CD4-positive, alpha-beta T cell treated with Interferon alpha-2 for 1 hour (primary cell): ENCODE measurements around the gene SDHA.

Source experiments
- DNase-seq, 2 donors: peaks; one replicate each; pipeline ENCODE4 v3.0.0-alpha.2; 2020 to 2022

Gene SDHA

DNA sequence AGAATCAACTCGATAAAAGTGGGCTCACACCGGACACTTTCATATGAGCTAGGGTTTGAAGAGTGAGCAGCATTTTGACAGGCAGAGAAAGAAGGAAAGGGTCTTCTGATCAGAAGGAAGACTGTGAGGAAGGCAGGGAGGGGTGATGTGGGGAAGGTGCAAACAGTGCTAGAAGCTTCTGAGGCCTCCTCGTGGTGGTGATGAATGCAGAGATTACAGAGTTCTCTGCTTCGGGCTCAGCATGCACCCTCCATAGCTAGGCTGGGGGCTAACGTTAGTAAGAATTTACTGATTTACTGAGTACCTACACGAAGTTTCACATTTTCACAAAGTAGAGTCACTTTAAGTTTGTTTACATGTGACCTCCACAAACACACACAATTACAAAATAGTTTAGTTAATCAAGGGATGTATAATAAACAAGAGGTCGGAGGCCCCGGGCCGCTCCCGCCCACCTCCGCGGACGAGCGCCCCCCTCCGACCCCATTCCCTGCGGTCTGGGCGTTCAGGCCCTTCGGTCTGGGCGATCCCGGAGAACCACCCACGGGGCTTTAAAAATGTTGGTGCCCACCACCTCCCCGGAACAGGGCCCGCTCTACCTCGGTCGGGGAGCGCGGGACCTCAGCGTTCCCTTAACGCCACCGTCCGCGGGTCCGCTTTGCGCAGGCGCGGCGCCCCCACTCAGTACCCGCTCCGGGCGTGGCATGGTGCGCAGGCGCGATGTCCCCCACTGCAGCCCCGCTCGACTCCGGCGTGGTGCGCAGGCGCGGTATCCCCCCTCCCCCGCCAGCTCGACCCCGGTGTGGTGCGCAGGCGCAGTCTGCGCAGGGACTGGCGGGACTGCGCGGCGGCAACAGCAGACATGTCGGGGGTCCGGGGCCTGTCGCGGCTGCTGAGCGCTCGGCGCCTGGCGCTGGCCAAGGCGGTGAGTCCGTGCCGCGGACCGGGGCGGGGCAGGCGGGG, at the start of gene SDHA, which contains the start of gene CCDC127:
Gene SDHA (plus strand): TSS at position 827 of the 963 bp plus-strand sequence. CDS start 36 bp downstream, at position 863.
Gene CCDC127 (minus strand): TSS at position 660 of the 963 bp plus-strand sequence. CDS start 1,304 bp downstream, outside the sequence.
- DNase-seq: peak; percentile 98

DNA sequence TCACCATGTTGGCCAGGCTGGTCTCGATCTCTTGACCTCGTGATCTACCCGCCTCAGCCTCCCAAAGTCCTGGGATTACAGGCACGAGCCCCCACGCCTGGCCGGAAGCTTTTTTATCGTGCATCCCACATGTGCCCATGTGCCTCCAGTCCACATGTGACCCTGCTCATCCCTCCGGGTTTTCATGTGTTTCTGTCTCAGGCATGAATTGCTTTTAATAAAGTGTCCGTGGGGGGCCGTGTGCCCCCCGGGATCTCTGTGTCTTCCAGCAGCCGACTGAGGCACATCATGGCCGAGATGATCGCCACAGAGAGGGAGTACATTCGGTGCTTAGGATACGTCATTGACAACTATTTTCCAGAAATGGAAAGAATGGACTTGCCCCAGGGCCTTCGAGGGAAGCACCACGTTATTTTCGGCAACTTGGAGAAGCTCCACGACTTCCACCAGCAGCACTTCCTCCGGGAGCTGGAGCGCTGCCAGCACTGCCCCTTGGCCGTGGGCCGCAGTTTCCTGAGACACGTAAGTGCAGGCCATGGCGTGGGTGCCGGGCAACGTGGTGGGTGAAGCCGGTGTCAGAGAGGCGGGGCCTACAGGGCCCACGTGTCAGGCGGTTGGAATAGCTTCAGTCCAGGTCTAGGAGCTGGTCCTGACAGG, 48.9 kb upstream of the SDHA start:
- DNase-seq: no peak

DNA sequence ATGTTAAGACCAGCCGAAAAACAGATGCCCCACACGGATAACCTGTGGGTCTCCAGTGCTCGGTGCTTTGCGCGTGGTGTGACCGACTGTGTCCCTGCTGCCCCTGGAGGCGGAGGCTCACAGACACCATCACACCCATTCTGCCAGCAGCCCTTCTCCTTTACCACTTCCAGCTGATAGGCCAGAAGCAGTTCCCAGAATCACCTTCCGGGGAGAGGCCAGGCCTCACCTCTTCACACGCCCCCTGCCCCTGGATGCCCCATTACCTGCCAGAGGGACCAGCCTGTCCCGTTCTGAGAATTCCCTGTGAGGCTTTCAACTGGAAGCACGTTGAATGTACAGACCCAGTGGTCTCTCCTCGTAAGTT, 48.4 kb upstream of the SDHA start:
- no peak for DNase-seq

- DNase-seq: no peak
These were observed 46.9 kb upstream of the SDHA start for GRCh38 chr5:170971-171800.

GRCh38 chr5:171801-172331, 46.3 kb upstream of the SDHA start:
- DNase-seq: no peak

- DNase-seq: no peak
These were observed 45.7 kb upstream of the SDHA start for GRCh38 chr5:172421-172820.

- no peak for DNase-seq
These were observed 45.3 kb upstream of the SDHA start for GRCh38 chr5:172841-173251.

DNA sequence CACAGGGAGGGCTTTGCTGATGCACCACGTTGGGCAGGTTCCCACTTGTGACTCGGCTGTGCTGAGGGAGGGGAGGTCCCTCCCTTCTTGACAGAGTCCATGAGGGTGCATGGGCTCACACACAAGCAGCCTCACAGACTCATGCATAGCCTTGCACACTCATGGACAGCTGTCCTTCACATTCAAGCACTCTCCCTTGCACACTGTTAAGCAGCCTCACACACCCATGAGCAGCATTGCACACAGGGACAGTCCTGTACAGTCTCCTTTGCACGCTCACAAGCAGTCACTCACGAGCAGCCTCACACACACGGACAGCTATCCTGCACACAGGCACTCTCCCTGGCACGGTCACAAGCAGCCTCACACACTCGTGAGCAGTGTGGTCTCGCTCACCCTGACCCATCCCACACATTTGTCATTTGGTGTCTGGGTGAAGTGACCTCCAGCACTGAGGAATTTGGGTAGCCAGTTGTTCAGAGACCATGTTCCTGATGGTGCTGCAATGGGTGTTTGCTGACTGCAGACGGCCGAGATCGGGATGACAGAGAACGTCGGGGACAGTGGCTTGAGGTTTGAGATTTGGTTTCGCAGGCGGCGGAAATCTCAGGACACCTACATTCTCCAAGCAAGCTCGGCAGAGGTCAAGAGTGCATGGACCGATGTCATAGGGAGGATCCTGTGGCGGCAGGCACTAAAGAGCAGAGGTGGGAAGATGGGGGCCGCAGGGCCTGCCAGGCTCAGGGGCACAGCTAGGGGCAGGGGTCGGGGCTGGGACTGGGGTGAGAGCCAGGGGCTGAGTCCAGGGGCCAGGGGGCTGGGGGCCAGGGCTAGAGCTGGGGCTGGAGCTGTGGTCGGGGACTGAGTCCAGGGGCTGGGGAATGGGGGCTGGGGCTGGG, 44.5 kb upstream of the SDHA start:
- no peak for DNase-seq

GRCh38 chr5:174291-174600, 43.9 kb upstream of the SDHA start:
- no peak for DNase-seq

DNA sequence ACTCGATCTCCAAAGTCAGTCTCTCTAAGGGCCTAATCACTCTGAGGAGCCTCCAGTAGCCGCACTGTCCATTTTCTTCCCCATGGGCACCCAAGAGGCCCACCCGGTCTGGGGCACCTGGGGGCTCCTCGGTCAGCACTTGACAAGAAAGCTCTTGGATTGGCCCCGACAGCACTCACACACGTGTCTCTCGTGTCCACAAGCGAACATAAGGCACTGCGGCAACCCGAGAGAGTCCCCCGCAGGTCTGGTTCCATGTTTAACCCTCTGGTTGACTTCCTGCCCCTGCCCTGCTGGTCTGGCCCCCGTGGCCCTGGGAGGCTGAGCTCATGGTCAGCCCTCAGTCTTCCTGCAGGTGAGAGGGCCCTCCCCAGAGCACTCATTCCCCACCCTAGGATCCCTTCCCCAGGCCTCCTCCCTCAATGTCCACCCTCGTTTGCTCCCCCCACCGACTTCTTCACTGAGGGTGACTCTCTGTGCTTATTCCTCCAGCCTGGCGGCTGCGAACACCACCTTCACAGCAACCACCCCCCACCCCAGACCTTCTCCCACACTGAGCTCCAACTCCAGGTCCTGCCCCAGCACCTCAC, 43.1 kb upstream of the SDHA start:
- DNase-seq: no peak

DNA sequence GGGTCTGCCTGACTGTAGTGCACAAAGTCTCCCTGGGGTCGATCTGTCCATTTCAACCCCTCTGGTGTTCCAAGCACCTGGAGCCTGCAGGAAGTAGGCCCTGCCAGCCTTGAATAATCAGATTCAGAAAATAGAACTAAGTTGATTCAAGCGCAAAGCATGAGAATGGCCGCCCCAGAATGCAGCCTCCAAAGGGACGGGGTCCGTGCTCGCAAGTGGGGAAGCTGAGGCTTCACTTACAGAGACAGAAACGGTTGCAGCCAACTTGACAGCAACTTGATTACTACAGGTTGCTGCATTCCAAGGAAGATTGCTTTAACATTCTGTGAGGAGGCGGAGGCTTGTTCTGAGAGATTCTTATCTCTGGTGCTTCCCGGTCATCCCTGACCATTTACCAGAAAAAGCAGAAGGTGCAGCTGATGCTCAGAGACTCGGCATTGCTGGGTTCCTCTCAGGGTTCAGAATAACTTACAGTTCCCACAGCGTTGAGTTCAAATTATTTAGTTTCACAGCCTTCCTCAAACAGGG, 41.8 kb upstream of the SDHA start:
- DNase-seq: no peak

DNA sequence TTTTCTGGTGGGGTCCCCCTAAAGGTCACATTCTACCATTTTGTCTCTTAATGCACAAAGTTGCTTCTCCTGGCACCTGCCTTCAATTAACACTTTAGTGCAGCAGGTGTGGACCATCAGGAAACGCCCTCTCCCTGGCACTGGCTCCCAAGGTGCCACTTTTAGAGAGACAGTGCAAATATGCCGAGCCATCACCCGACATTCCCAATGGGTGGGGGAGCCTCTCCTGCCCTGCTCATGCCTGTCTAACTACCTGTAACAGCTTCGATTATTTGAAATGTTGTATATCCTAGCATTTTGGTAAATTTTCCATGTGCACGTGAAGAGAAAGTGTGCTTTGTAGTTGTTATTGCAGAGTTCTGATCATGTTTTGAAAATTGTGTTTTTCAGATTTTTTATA, 40.0 kb upstream of the SDHA start:
- no peak for DNase-seq

GRCh38 chr5:179401-179800, 38.7 kb upstream of the SDHA start:
- no peak for DNase-seq

GRCh38 chr5:180286-180918, 37.7 kb upstream of the SDHA start:
- DNase-seq: no peak

DNA sequence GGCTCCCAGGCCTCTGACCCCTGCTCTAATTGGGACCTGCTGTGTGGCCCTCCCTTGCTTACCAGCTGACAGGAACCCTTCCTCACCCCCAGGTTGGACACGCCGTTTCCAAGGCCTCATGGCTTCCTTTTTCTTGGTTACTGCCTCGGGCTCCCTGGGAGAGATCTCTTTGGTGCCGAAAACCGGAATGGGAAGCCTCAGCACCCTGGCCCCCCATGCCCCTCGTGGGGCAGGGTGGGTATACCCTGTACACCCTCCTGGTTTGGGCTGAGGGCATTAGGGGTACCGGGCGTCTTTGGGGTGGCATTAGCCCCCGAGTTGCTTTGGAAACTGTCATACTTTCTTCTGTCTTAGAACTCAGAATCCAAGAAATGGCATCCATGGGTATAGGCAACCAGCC, 37.0 kb upstream of the SDHA start:
- DNase-seq: no peak

DNA sequence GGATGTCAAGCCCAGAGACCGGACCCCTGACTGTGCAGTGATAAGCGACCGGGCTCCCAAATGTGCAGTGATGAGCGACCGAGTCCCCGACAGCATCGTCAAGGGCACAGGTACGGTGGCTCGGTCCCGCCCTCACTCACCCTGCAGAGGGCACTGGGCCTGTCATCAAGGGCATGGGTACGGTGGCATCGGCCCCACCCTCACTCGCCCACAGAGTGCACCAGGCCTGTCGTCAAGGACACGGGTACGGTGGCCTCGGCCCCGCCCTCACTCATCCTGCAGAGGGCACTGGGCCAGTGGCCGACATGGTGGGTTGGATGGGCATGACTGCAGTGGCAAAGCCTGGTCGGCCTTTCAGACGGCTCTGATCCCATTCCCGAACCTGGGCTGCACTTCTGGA, 36.6 kb upstream of the SDHA start:
- no peak for DNase-seq

- no peak for DNase-seq
These were observed 36.0 kb upstream of the SDHA start for GRCh38 chr5:182126-182525.

DNA sequence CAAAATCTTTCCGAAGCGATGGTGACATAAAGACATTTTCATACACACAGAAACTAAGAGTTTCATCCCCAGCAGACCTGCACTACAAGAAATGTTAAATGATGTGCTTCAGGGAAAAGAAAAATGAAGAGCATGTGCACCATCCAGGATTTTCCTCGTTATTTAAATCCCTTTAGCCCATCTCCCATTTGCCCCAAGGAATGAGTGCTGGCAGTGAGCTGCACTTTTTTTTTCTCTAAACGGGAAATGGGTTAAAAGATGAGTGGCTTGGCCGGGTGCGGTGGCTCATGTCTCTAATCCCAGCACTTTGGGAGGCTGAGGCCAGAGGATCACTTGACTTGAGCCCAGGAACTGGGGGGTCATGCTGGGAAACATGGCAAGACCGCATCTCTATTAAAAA, 33.6 kb upstream of the SDHA start:
- DNase-seq: no peak

GRCh38 chr5:185095-186070, 32.7 kb upstream of the SDHA start:
- DNase-seq: no peak
